Motor neuron (in vitro differentiated cells): Measurements from ENCODE around the gene KRTAP12-2. TPM values are rescaled to one million over a fixed set of nuclear protein-coding genes. Genes with fewer than 3 reads are reported as not detected.
A peak's percentile ranks its signal among the peaks of the same experiment; 100 is the strongest.
"Not testable (repeated sequence)": the region's sequence is repeated elsewhere in the genome, so short reads cannot be mapped to it uniquely, and the experiment has no call there.

Experiments used
- ATAC-seq, 8 experiments: fragments of 200-7000 bp; cut with Tn5 transposase; replicated peaks in 6 of 8; 2 replicates each; pipeline ENCODE4 v1.8.0; 2021; ENCODE audit warnings: mild to moderate bottlenecking in 8 of 8, moderate library complexity in 8 of 8
- H3K27ac ChIP-seq, 2 donors: fragments of 250-450 bp; sonication (Bioruptor Pico); 2 replicates each; pipeline ENCODE4 v1.9.0; 2021; ENCODE audit warnings: antibody characterized with exemption in 2 of 2, mild to moderate bottlenecking in 2 of 2, moderate library complexity in 1 of 2
- H3K4me1 ChIP-seq, 2 donors: fragments of 250-450 bp; sonication (Bioruptor Pico); replicated peaks in 1 of 2; 2 replicates each; pipeline ENCODE4 v1.6.1; 2021; ENCODE audit warnings: antibody characterized with exemption in 2 of 2, mild to moderate bottlenecking in 2 of 2, moderate library complexity in 1 of 2
- H3K4me3 ChIP-seq, 5 donors: fragments of 250-450 bp; sonication (Bioruptor Pico); 2 replicates each; pipeline ENCODE4 v1.9.0; 2021; ENCODE audit warnings: antibody characterized with exemption in 5 of 5, mild to moderate bottlenecking in 5 of 5, moderate library complexity in 4 of 5
- WGBS, 10 experiments: fragments of 450-650 bp; shearing (Covaris generic); methylation state at CpG; one replicate each; pipeline ENCODE4 v1.0.0; 2022; 5-methylcytosine and 5-hydroxymethylcytosine counted together
- in situ Hi-C, 9 experiments: fragments of 400-800 bp; cut with MboI; loops; one replicate each; pipeline ENCODE4 v1.15.0; 2021; ENCODE audit warnings: low sequenced_read_pairs in 9 of 9, low pct_unique_long_range_greater_than_20kb in 2 of 9; ENCODE audit not compliant: unreplicated experiment in 9 of 9
- total RNA-seq, 8 experiments: library from RNA; unstranded; fragments of 300-600 nt; gene quantifications; 2 replicates each; pipeline versions ENCODE4 v1.2.3 to v1.2.4, GENCODE V29; 2022

The KRTAP12-2 gene
- total RNA-seq, 8 experiments from 2014 or later = not detected

GRCh38 chr21:44648557-44649311 lies 18.0 kb downstream of the KRTAP12-2 start:
- in situ Hi-C loops = no loop called here
- ATAC-seq = no peak
- 17 to 100% (median 83%) methylated on average over 1 to 12 of the region's 33 CpGs; no CpG with 5 or more reads in 2 of the 10 experiments for WGBS, 10 experiments
- Histone ChIP-seq H3K4me3 (no peak overlapping the region), H3K4me1 (no peaks in the 10 kb centered on the region), H3K27ac (no peak overlapping the region)

GRCh38 chr21:44647222-44647552 lies 19.5 kb downstream of the KRTAP12-2 start:
- Histone ChIP-seq H3K4me1 (no peaks in the 10 kb centered on the region), H3K4me3 (no peak overlapping the region), H3K27ac (no peak overlapping the region)
- 0 to 76% (median 20%) methylated on average over 1 to 6 of the region's 8 CpGs; no CpG with 5 or more reads in 6 of the 10 experiments for WGBS, 10 experiments
- in situ Hi-C loops = no loop called here
- ATAC-seq = peak in 1 of 8 experiments; percentile 18

- H3K4me3 ChIP-seq, H3K27ac ChIP-seq, H3K4me1 ChIP-seq, in situ Hi-C loops: not testable (repeated sequence)
- WGBS, 10 experiments = 0 to 63% (median 40%) methylated on average over 1 to 5 of the region's 21 CpGs; no CpG with 5 or more reads in 6 of the 10 experiments
- peak in 1 of 8 experiments; percentile 29 for ATAC-seq
Measured at GRCh38 chr21:44646366-44647221, 20.1 kb downstream of the KRTAP12-2 start, which contains the start of gene KRTAP10-11. Gene KRTAP10-11, plus strand, starts transcription at chr21:44646414. Its CDS starts 45 bp downstream, at chr21:44646459.

- 0 to 75% (median 36%) methylated on average over 1 to 2 of the region's 2 CpGs for WGBS, 10 experiments
- no peak for ATAC-seq
- H3K27ac ChIP-seq = no peak overlapping the region
- in situ Hi-C loops = no loop called here
- H3K4me3 ChIP-seq = no peak overlapping the region
- H3K4me1 ChIP-seq = no peaks in the 10 kb centered on the region
Measured at GRCh38 chr21:44644878-44645277, 21.8 kb downstream of the KRTAP12-2 start.

GRCh38 chr21:44643741-44644310 lies 22.9 kb downstream of the KRTAP12-2 start:
- H3K4me3 ChIP-seq = no peak overlapping the region
- 10 to 86% (median 60%) methylated on average over 2 to 11 of the region's 14 CpGs; no CpG with 5 or more reads in 1 of the 10 experiments for WGBS, 10 experiments
- in situ Hi-C loops = no loop called here
- no peak overlapping the region for H3K27ac ChIP-seq
- no peaks in the 10 kb centered on the region for H3K4me1 ChIP-seq
- no peak for ATAC-seq

- in situ Hi-C loops = no loop called here
- Histone ChIP-seq H3K4me3 (no peak overlapping the region), H3K4me1 (no peaks in the 10 kb centered on the region), H3K27ac (no peak overlapping the region)
- WGBS, 10 experiments = 40 to 100% (median 83%) methylated on average over 1 to 4 of the region's 5 CpGs; no CpG with 5 or more reads in 3 of the 10 experiments
- ATAC-seq = no peak
Measured at GRCh38 chr21:44640761-44641160, 26.0 kb downstream of the KRTAP12-2 start.

GRCh38 chr21:44639331-44639655 lies 27.4 kb downstream of the KRTAP12-2 start:
- Histone ChIP-seq H3K27ac (no peak overlapping the region), H3K4me1 (no peaks in the 10 kb centered on the region), H3K4me3 (no peak overlapping the region)
- WGBS, 10 experiments = 0 to 93% (median 87%) methylated on average over 1 to 3 of the region's 12 CpGs; no CpG with 5 or more reads in 7 of the 10 experiments
- in situ Hi-C loops = no loop called here
- no peak for ATAC-seq

GRCh38 chr21:44638506-44639330 lies 28.0 kb downstream of the KRTAP12-2 start:
- ATAC-seq, H3K4me1 ChIP-seq, H3K4me3 ChIP-seq, in situ Hi-C loops, H3K27ac ChIP-seq: not testable (repeated sequence)
- 100% methylated on average over 2 of the region's 21 CpGs; no CpG with 5 or more reads in 9 of the 10 experiments for WGBS, 10 experiments

GRCh38 chr21:44637851-44638348 lies 28.8 kb downstream of the KRTAP12-2 start:
- in situ Hi-C loops, H3K27ac ChIP-seq, H3K4me1 ChIP-seq, H3K4me3 ChIP-seq: not testable (repeated sequence)
- ATAC-seq = peak in 1 of 8 experiments; percentile 10
- WGBS, 10 experiments = 75% methylated on average over 2 of the region's 12 CpGs; no CpG with 5 or more reads in 9 of the 10 experiments

GRCh38 chr21:44637018-44637850 lies 29.5 kb downstream of the KRTAP12-2 start, which contains the start of gene KRTAP10-10:
Gene KRTAP10-10, plus strand, starts transcription at chr21:44637356. Its CDS starts 62 bp downstream, at chr21:44637418.
- no peak within 1 kb of the TSS for H3K4me3 ChIP-seq
- H3K4me1 ChIP-seq = no peaks in the 10 kb centered on the region
- in situ Hi-C loops = no loop called here
- WGBS, 10 experiments = 0 to 60% (median 17%) methylated on average over 1 to 3 of the region's 21 CpGs; no CpG with 5 or more reads in 7 of the 10 experiments
- peak in 5 of 8 experiments; percentile 75 to 95 (median 93) for ATAC-seq
- H3K27ac ChIP-seq = no peak within 1 kb of the TSS

GRCh38 chr21:44636209-44637017 lies 30.3 kb downstream of the KRTAP12-2 start:
- in situ Hi-C loops = no loop called here
- WGBS, 10 experiments = 16 to 100% (median 79%) methylated on average over 2 to 6 of the region's 15 CpGs; no CpG with 5 or more reads in 3 of the 10 experiments
- Histone ChIP-seq H3K4me1 (no peaks in the 10 kb centered on the region), H3K4me3 (no peak overlapping the region), H3K27ac (no peak overlapping the region)
- no peak for ATAC-seq
